ENCODE data around the gene ULK2.
"Not testable (repeated sequence)": the region's sequence is repeated elsewhere in the genome, so short reads cannot be mapped to it uniquely, and the experiment has no call there.

The ULK2 gene

DNA sequence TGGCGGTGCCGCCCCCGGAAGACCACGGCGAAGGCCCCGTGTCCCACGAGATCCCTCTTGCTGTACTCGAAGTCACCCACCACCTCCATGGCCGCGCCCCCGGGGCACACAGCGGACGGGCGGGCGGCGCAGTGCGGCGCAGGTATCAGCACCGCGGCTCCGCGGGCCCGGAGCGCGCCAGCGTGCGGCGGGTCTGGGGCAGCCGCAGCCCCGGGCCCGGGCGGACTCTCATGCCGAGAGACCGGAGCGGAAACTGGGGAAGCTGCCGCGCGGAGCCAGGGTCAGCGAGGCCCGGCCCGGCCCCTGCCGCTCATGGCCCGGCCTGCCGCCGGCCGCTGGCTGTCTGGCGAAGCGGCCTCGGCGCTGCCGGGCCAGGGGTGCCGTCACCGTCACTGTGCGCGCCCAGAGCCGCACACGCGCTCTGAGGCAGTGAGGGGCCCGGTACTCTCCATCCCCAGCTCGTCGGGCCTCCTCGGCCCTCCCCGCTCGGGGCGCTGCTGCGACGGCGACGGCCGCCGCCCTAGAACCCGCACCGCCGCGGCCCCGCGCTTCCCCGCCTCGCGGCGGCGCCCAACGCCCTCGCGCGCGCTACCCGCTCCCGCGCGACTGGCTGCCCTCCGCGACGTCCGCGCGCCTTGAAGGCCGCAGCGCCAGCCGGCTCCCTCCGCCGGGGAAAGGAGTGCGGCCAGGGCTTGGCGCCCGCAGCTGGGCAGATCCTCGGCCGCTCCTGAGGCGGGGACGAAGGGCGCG lies at the start of gene ULK2:
TSS of gene ULK2 (minus strand) at position 608 of the 750 bp plus-strand sequence. CDS start at position 89, 519 bp downstream.
- no peak for DNase-seq

DNA sequence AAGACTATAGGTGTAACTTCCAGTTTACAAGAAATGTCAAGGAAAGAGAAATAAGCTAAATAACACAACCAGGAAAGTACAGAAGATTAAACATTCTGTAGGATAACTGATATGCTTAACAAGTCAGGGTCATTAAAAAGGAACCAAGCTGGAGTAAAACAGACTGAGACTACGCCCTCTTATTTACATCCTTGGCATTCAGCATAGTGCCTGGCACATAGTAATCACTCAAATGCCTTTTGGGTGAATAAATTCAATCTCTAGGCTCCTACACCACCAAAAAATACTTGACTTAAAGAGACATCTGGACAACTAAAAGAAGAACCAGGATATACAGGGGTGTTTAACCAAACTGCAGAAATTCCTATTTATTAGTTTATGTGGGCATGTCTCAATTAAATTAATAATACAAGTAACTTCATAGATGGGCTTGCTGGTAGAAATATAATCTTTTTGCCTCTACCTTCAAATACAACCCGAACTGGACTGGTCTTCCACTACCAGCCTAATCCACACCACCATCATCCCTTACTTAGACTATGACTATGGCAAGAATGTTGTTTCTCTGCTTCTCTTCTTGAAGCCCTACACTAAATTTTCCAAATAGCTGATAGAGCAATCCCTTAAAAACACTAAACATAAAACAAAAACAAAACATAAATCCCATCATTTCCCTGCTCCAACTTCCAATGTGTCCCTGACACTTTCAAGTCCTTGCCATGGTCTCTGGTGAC lies 47.7 kb upstream of the ULK2 start:
- DNase-seq: no peak

- DNase-seq: no peak
Observed at GRCh38 chr17:19911033-19911432, 43.3 kb upstream of the ULK2 start.

DNA sequence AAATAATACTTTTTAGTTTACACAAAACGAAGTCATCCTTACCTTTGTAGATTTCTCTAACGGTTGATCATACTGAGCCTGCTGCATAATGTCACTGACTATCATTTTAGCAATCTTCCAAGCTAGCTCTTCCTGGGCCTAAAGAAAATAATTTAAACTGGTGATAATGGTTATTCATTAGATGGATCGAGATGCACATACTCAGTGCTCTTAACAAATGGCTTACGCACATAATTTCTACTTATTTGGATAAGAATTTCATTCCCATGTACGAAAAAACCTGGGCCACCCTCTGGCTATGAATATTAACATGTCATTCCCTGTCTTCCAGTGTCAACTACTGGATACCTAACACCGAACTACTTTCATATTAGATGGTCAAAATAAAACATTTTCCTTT lies 41.4 kb upstream of the ULK2 start:
- no peak for DNase-seq

- DNase-seq: no peak
Observed at GRCh38 chr17:19905502-19905901, 37.8 kb upstream of the ULK2 start.

- no peak for DNase-seq
Observed at GRCh38 chr17:19904924-19905323, 37.2 kb upstream of the ULK2 start.

DNA sequence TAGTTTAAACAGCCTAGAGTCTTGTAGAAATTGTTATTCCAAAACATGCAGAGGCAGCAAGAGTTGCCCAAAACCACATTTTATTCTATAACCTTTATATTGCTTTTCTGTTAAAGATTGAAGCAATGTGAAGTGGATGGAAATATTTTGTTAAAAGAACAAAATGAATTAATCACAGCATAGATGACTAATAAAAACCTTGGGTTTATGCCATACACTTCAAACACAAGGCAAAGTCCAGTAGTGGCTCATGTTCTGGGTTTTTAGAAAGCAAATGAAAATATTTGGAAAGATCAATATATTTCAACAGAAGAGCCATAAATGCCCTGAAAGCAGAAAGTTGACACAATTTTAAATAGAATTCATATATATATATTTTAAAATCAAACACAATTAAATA lies 36.7 kb upstream of the ULK2 start:
- DNase-seq: no peak

GRCh38 chr17:19900809-19901208 lies 33.1 kb upstream of the ULK2 start:
- no peak for DNase-seq

DNA sequence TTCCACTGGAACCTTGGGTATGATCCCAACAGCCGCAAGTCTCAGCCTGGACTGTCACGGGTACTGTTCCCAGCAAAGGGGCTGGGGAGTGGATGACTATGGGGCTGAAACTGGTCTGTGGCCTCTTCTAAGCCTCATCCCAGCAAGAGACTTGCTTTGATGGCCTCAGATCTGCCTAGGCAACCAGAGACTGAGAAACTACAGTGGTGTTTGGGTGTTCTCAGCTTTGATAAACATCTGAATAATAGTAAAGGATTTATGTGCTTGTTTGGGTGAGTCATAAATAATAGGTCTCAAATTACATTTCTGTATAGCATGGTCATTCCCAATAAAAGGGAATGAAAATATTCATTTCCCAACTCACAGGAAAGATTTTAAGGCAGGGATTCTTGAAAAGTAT lies 30.2 kb upstream of the ULK2 start:
- DNase-seq: no peak

DNA sequence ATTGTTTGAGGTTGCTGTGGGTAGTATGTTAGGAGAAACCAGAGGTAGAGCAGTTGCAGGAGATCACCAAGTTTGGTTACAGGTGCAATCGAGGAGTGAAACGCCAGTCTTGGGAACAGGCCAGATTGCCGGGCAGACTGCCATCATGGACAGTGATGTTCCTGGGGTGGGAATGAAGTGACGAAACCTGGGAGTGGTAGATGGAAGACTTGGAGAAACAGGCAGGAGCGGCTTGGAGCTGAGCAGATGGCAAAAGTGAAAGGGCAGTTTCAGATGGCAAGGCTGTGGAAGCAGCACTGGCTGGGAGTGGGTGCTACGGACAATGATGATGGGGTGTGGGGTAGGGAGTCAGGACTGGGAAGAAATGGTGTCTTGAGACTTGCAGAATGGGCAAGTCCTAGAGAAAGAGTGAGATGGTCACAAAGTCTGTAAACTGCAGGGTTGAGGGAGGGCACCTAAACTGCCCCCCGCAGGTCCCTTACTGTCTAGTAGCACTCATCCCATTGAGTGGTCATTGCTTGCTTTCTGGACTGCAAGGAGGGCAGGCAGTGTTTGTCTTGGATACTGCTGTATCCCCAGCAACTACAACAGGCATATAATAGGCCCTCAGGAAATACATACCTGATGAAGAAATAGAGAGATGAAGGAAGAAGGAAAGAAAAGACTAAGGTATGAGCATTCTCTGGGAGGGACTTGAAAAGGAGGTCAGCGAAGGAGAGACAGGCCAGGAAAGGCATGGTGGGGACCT lies 29.5 kb upstream of the ULK2 start:
- no peak for DNase-seq

DNA sequence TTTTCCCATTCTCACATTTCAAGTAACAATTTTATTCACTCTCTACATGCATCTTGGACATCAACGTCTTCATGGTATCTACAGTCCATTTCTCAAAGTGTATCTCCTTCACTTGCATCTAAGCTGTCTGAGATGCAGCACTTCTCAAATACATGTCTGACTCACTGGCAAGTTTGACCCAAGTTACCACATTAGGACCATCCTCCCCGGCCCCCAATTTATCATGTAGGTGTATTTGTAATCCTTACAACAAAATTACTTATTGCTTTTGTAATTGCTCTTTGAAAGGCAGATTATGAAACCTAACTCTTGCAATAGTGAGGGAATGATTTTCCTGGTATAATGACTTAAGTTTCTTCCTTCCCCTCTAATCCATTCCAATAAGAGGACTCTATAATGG lies 28.9 kb upstream of the ULK2 start:
- DNase-seq: no peak

DNA sequence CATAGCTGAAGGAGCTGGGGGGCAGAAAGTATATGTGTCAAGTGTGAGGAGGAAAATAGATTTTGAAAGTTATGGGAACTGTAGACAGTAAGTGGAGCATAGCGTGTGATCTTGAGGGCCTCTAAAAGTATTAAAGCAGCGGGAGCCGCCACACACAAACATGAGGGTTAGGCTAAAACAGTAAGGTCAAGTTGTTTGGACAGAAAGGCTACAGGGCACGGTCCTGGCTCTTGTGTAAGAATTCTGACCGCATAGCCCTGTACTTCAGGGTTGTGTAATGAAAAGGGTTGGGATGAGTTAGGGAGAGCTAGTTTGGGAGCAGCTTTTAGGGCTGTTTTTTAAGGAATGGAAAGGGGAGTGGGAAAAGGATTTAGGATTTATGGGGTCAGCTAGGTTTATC lies 22.8 kb upstream of the ULK2 start:
- DNase-seq: not testable (repeated sequence)

DNA sequence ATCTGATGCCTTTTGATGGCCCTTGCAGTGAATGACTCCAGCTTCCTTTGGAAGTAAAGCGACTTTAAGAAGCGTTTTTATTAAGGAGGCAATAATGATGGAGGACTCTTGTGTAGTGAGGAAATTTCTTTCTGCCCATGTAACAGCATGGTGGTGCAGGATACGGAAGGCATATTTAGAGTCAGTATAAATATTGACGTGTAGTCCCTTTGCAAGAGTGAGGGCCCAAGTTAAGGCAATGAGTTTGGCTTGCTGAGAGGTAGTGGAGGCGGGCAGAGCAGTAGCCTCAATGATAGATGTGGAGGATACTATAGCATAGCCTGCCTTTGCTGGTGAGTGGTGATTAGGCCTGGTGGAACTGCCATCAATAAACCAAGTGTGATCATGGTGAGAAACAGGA lies 22.3 kb upstream of the ULK2 start:
- not testable (repeated sequence) for DNase-seq

GRCh38 chr17:19886116-19886515 lies 18.4 kb upstream of the ULK2 start:
- no peak for DNase-seq

- DNase-seq: no peak
Observed at GRCh38 chr17:19883537-19884215, 15.9 kb upstream of the ULK2 start.

- no peak for DNase-seq
Observed at GRCh38 chr17:19880393-19880792, 12.7 kb upstream of the ULK2 start.

GRCh38 chr17:19877364-19877945 lies 9.7 kb upstream of the ULK2 start:
- DNase-seq: no peak

DNA sequence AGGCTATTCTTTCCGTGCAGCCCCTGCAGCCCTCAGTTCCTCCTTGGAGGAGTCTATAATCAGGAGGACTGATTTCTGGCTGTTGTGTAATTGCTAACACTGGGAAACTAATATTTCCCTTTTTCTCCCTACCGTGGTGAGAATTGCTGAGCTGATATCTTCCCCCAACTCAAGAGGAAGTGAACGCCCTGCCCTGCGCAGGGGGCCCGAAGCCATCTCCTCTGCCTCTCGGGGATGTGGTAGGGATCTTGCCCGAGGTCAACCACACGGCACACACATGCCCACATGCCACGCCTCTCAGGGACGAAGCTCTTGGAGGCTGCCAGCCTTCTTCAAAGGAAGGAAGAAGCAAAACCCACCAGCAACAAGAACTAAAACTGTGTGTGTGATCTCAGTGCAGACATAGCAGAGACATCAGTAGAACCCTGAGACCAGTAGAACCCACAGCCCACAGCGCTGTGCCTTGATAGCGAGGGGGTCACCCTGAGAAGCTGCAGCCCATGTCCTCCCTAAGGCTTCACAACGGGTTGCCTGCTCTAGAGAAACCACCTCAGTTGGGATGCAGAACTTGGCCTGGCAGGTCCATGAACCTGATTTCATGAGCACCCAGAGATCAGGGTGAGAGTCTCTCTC lies 8.9 kb upstream of the ULK2 start:
- no peak for DNase-seq

GRCh38 chr17:19874256-19874655 lies 6.5 kb upstream of the ULK2 start:
- no peak for DNase-seq

- no peak for DNase-seq
Observed at GRCh38 chr17:19873346-19873745, 5.6 kb upstream of the ULK2 start.

- DNase-seq: no peak
Observed at GRCh38 chr17:19868079-19868395, 301 bp upstream of the ULK2 start.

- DNase-seq: peak; percentile 43
Observed at GRCh38 chr17:19867079-19867328, 732 bp downstream of the ULK2 start.

DNA sequence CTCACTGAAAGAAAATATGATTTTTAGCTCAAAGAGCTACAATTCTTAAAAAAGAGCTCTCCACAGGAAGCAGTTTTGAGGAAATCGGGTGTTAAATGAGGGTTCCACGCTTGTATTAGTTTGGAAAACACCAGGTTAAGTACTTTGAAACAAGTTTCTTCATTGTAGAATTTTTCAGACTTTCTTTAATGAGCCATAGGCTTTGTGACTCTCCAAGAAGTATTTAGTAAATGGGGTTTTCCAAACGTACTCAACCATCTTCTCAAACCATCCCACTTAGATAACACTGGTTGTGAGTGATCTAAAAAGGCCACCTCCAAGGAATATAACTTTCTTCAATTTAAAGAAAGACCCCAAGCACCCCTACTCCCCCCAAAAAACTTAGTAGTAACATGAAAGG lies 2.7 kb downstream of the ULK2 start:
- no peak for DNase-seq

All from NCI-H1694 treated with DMSO at 0.1 percent for 48 hours (cell line).